HCT116 (cell line): ENCODE measurements around the gene ASPRV1. TPM values are rescaled to one million over a fixed set of nuclear protein-coding genes. Genes with fewer than 3 reads are reported as not detected.

Experiments
- ATAC-seq: fragments of 200-7000 bp; cut with Tn5 transposase; 2 replicates; pipeline ENCODE4 v1.9.1; 2020; ENCODE audit warnings: mild to moderate bottlenecking, moderate library complexity
- BruUV-seq: library from RNA; stranded (reverse); fragments of 400-500 nt; replicated peaks from 2 replicates; lab custom pipeline; 2021; lab: Mats Ljungman, UMichigan
- CTCF ChIA-PET: fragments of 300-600 bp; sonication (Branson Sonifier 250); formaldehyde crosslinking; loops from one replicate; lab custom pipeline; 2021; ENCODE audit warnings: antibody characterized with exemption; lab: Charles Lee
- POLR2A ChIA-PET: fragments of 300-600, 350-600 bp; sonication (Branson Sonifier 250); formaldehyde crosslinking; loops from one replicate; lab custom pipeline; 2021; ENCODE audit warnings: antibody characterized with exemption; lab: Charles Lee
- RAD21 ChIA-PET, 2 experiments: fragments of 300-600 bp; sonication (Branson Sonifier 250); formaldehyde crosslinking; loops; one replicate each; lab custom pipeline; 2023; ENCODE audit warnings: low total read pairs in 2 of 2; ENCODE audit not compliant: uncharacterized antibody in 2 of 2, unreplicated experiment in 2 of 2, low non-redundant PET in 1 of 2; lab: Charles Lee
- DNase-seq: peaks from one replicate; pipeline ENCODE4 v3.0.0-alpha.2; 2010; ENCODE audit warnings: low read depth, low spot score
- H2AFZ ChIP-seq: fragments of 200-600 bp; shearing (Covaris generic), sonication (generic); 2 replicates; pipeline ENCODE4 v1.6.1; 2017; ENCODE audit warnings: low read depth, mixed run types, mixed read lengths, antibody characterized with exemption, low read length; ENCODE audit not compliant: poor library complexity, severe bottlenecking
- H3K27ac ChIP-seq: 2 replicates; pipeline ENCODE4 v1.5.1; 2012; ENCODE audit warnings: low read depth, low read length
- H3K27me3 ChIP-seq: fragments of 200-600 bp; sonication (generic); 2 replicates; pipeline ENCODE4 v1.6.1; 2016; ENCODE audit warnings: mixed run types, low read length, mixed read lengths; ENCODE audit not compliant: insufficient read depth
- H3K36me3 ChIP-seq, 2 experiments: fragments of 200-500 bp in 1 of 2; fragments of 200-600 bp in 1 of 2; sonication (Bioruptor generic) in 1 of 2; sonication (generic) in 1 of 2; 2 replicates each; pipeline versions ENCODE4 v1.5.1 to v1.6.1; 2014 to 2016; ENCODE audit warnings: low read length in 2 of 2, inconsistent platforms in 1 of 2, mixed read lengths in 1 of 2, mixed run types in 1 of 2; ENCODE audit not compliant: insufficient read depth in 2 of 2, control insufficient read depth in 1 of 2
- H3K4me1 ChIP-seq, 2 experiments: fragments of 200-600 bp in 1 of 2; sonication (generic) in 1 of 2; 2 replicates each; pipeline versions ENCODE4 v1.5.1 to v1.6.1; 2012 to 2017; ENCODE audit warnings: low read length in 2 of 2, inconsistent platforms in 1 of 2, mild to moderate bottlenecking in 1 of 2, mixed read lengths in 1 of 2, mixed run types in 1 of 2, moderate library complexity in 1 of 2; ENCODE audit not compliant: insufficient read depth in 2 of 2, control insufficient read depth in 1 of 2
- H3K4me2 ChIP-seq: fragments of 200-600 bp; sonication (generic); 2 replicates; pipeline ENCODE4 v1.6.1; 2017; ENCODE audit warnings: mixed run types, low read length, mixed read lengths
- H3K4me3 ChIP-seq, 2 experiments: fragments of 200-600 bp in 1 of 2; sonication (generic) in 1 of 2; replicated peaks in 1 of 2; 2 replicates each; pipeline ENCODE4 v1.5.1; 2011 to 2016; ENCODE audit warnings: low read length in 2 of 2, control low read depth in 1 of 2, low read depth in 1 of 2, mild to moderate bottlenecking in 1 of 2, mixed read lengths in 1 of 2, mixed run types in 1 of 2
- H3K79me2 ChIP-seq: fragments of 200-600 bp; sonication (generic); 2 replicates; pipeline ENCODE4 v1.6.1; 2017; ENCODE audit warnings: mild to moderate bottlenecking, mixed run types, low read length, moderate library complexity, mixed read lengths; ENCODE audit not compliant: insufficient read depth
- H3K9ac ChIP-seq: fragments of 200-600 bp; sonication (generic); 2 replicates; pipeline ENCODE4 v1.6.1; 2016; ENCODE audit warnings: low read length, mixed read lengths
- H3K9me2 ChIP-seq: fragments of 200-600 bp; sonication (generic), shearing (Covaris generic); 2 replicates; pipeline ENCODE4 v1.6.1; 2017; ENCODE audit warnings: mixed run types, mild to moderate bottlenecking, moderate library complexity; ENCODE audit not compliant: insufficient read depth
- H3K9me3 ChIP-seq, 2 experiments: fragments of 200-500 bp in 1 of 2; fragments of 200-600 bp in 1 of 2; sonication (Bioruptor generic) in 1 of 2; sonication (generic) in 1 of 2; 2 replicates each; pipeline ENCODE4 v1.6.1; 2014 to 2017; ENCODE audit warnings: low read length in 2 of 2, mixed read lengths in 2 of 2, inconsistent platforms in 1 of 2, low read depth in 1 of 2, mild to moderate bottlenecking in 1 of 2, mixed run types in 1 of 2, moderate library complexity in 1 of 2; ENCODE audit not compliant: control insufficient read depth in 1 of 2, insufficient read depth in 1 of 2
- H4K20me1 ChIP-seq: fragments of 200-600 bp; sonication (generic), shearing (Covaris generic); 2 replicates; pipeline ENCODE4 v1.6.1; 2017; ENCODE audit warnings: mixed run types, mild to moderate bottlenecking, moderate library complexity; ENCODE audit not compliant: insufficient read depth
- ATF3 ChIP-seq: IDR thresholded peaks from 2 replicates; pipeline ENCODE4 v1.6.1; 2012
- CBX3 ChIP-seq: IDR thresholded peaks from 2 replicates; pipeline ENCODE4 v1.6.1; 2012; ENCODE audit warnings: low read depth
- CEBPB ChIP-seq: IDR thresholded peaks from 2 replicates; pipeline ENCODE4 v1.6.1; 2012; ENCODE audit warnings: low read depth
- CTCF ChIP-seq, 3 experiments: fragments of 200-600 bp in 1 of 3; sonication (generic) in 1 of 3; IDR thresholded peaks in 2 of 3; conservative IDR thresholded peaks in 1 of 3; 2 replicates each; pipeline ENCODE4 v1.5.1; 2012 to 2017; ENCODE audit warnings: low read depth in 2 of 3, low read length in 2 of 3, antibody characterized with exemption in 1 of 3, borderline replicate concordance in 1 of 3, control low read depth in 1 of 3, mild to moderate bottlenecking in 1 of 3, mixed read lengths in 1 of 3, mixed run types in 1 of 3, moderate library complexity in 1 of 3; ENCODE audit not compliant: insufficient read depth in 1 of 3
- EGR1 ChIP-seq: IDR thresholded peaks from 2 replicates; pipeline ENCODE4 v1.6.1; 2012; ENCODE audit warnings: low read depth
- EZH2phosphoT487 ChIP-seq: fragments of 200-600 bp; IDR thresholded peaks from 2 replicates; pipeline ENCODE4 v1.6.1; 2018; ENCODE audit warnings: antibody characterized with exemption, borderline replicate concordance
- POLR2A ChIP-seq: IDR thresholded peaks from 2 replicates; pipeline ENCODE4 v1.7.0; 2011; ENCODE audit warnings: borderline replicate concordance; ENCODE audit not compliant: insufficient read depth, insufficient read length; ENCODE audit errors: extremely low read depth
- POLR2AphosphoS5 ChIP-seq: IDR thresholded peaks from 2 replicates; pipeline ENCODE4 v1.6.1; 2011; ENCODE audit warnings: mild to moderate bottlenecking, low read depth, low read length, moderate library complexity
- RAD21 ChIP-seq: IDR thresholded peaks from 2 replicates; pipeline ENCODE4 v1.6.1; 2012; ENCODE audit warnings: low read depth, mild to moderate bottlenecking
- SP1 ChIP-seq: IDR thresholded peaks from 2 replicates; pipeline ENCODE4 v1.6.1; 2012; ENCODE audit warnings: low read depth
- SRF ChIP-seq: IDR thresholded peaks from 2 replicates; pipeline ENCODE4 v1.6.1; 2012; ENCODE audit warnings: low read depth
- TCF7L2 ChIP-seq: IDR thresholded peaks from 2 replicates; pipeline ENCODE4 v1.7.0; 2011; ENCODE audit warnings: borderline replicate concordance, inconsistent platforms; ENCODE audit not compliant: insufficient read depth, insufficient read length; ENCODE audit errors: extremely low read depth
- YY1 ChIP-seq: IDR thresholded peaks from 2 replicates; pipeline ENCODE4 v1.6.1; 2011; ENCODE audit warnings: low read length, low read depth, moderate library complexity, mild to moderate bottlenecking; ENCODE audit not compliant: insufficient replicate concordance; ENCODE audit errors: extremely low read depth
- ZBTB33 ChIP-seq: IDR thresholded peaks from 2 replicates; pipeline ENCODE4 v1.6.1; 2011; ENCODE audit warnings: mild to moderate bottlenecking, low read length, moderate library complexity; ENCODE audit not compliant: insufficient replicate concordance; ENCODE audit errors: extremely low read depth
- ZFX ChIP-seq: fragments of 450-650 bp; IDR thresholded peaks from 2 replicates; pipeline ENCODE4 v1.6.1; 2017
- ZNF274 ChIP-seq: fragments of 200-500 bp; sonication (Bioruptor generic); IDR thresholded peaks from 2 replicates; pipeline ENCODE4 v1.6.1; 2014; ENCODE audit warnings: mild to moderate bottlenecking, low read depth, low read length, inconsistent platforms
- intact Hi-C: fragments of 100-400 bp; cut with micrococcal nuclease; formaldehyde crosslinking; loops from 2 replicates; pipeline ENCODE4 v1.10.0; 2022
- total RNA-seq: library from RNA; stranded (reverse); gene quantifications from one replicate; pipeline ENCODE4 v1.2.1, GENCODE V29; 2021; ENCODE audit not compliant: unreplicated experiment

Gene ASPRV1
- total RNA-seq, 1 experiment from 2014 or later: 1.1 TPM

- Histone ChIP-seq H3K4me2 (no peak overlapping the region), H3K9ac (no peak overlapping the region), H3K9me2 (no peaks in the 10 kb centered on the region), H3K27me3 (no peaks in the 10 kb centered on the region), H3K36me3 (no peaks in the 10 kb centered on the region), H3K4me1 (peaks cover 19 to 32% of the 10 kb centered on the region in 2 experiments), H3K27ac (no peak overlapping the region), H3K4me3 (no peak overlapping the region), H3K9me3 (no peaks in the 10 kb centered on the region), H3K79me2 (no peaks in the 10 kb centered on the region), H4K20me1 (no peaks in the 10 kb centered on the region), H2AFZ (no peak overlapping the region)
- no TSS peak for BruUV-seq
- RAD21 ChIA-PET: interaction anchor here in 1 of 2 experiments (0.6 kb wide), 1 partner anchor 114 kb away, joined by 3 read pairs; no protein-coding TSS in a partner anchor
- TF ChIP-seq POLR2AphosphoS5 (no peak), SRF (no peak), POLR2A (no peak), RAD21 (no peak), SP1 (no peak), CBX3 (no peak), CEBPB (no peak), YY1 (no peak), EZH2phosphoT487 (no peak), TCF7L2 (no peak), ZBTB33 (no peak), ZFX (no peak), ZNF274 (no peak), EGR1 (no peak), CTCF (IDR thresholded peaks at IDR 0.05 in 2 of 3, conservative IDR thresholded peaks at IDR 0.05 in 1 of 3; ENCODE audit: borderline replicate concordance in 1 of 3, insufficient read depth in 1 of 3, low read depth in 2 of 3, low read length in 2 of 3) (no peak), ATF3 (no peak)
- ATAC-seq (no peak), DNase-seq (no peak)
- POLR2A ChIA-PET: no interaction called here
- CTCF ChIA-PET: no interaction called here
- intact Hi-C loops: no loop called here
Measured at GRCh38 chr2:69944756-69945155, 16.7 kb downstream of the ASPRV1 start.
